UCSD-AML1 (cell line): Measurements from ENCODE around the gene JPH4.

ENCODE experiments used
- DNase-seq: peaks from one replicate; lab custom pipeline; 2025; ENCODE audit not compliant: unreplicated experiment; lab: John Stamatoyannopoulos, UW

JPH4 gene

DNA sequence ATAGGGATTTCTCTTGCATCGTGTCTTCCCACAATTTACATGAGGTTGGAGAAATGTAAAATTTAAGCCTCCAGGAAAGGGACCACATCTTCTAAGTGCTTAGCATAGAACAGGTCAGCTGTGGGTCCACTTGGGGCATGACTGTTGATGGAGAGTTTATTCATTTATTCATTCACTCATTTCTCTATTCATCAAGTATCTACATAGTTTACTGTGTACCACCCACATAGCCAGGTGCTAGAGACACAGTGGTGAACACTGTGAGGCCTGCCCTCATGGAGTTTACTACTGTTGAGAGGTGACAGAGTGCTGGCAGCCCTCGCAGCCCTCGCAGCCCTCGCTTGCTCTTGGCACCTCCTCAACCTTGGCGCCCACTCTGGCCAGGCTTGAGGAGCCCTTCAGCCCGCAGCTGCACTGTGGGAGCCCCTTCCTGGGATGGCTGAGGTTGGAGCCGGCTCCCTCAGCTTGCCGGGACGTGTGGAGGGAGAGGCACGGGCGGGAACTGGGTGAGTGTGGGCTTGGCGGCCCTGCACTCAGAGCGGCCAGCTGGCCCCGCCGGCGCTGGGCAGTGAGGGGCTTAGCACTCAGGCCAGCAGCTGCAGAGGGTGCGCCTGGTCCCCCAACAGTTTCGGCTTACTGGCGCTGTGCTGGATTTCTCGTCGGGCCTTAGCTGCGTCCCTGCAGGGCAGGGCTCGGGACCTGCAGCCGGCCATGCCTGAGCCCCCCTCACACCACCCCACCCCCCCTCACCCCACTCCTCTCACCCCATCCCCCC lies 1.7 kb upstream of the JPH4 start:
- DNase-seq = no peak

DNA sequence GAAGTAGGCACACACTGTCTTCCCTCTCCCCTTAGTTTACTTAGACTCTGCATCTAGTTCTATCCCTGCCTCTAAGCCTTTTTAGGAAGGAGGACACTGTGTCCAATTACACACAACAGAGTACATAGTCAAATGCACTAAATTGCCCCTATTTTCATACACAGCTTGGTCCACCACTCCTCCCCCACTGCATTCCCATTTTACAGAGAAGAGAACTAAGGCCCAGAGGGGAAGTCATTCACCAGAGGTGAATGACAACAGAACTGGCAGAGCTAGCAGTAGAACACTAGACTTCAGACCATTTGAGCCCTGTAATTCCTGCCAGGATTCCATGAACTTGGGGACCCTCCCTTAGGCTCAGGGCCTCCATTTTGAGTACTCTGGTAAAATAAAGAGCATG lies 1.1 kb upstream of the JPH4 start:
- DNase-seq = no peak

DNA sequence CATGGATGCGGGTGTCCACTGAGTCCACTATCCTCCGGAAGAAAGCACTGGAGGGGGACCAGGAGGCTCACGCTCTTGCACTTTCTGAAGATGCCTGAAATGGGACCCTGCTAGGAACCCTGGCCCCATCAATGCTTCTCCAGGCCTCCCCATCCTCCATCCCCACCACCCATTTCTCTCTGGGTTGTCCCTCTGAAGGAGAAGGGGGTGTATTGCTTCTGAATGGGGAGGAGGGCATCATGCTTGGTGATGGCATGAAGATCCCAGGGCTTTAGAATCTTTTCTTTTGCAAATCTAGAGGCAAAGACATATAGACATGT lies 681 bp upstream of the JPH4 start:
- no peak for DNase-seq

DNA sequence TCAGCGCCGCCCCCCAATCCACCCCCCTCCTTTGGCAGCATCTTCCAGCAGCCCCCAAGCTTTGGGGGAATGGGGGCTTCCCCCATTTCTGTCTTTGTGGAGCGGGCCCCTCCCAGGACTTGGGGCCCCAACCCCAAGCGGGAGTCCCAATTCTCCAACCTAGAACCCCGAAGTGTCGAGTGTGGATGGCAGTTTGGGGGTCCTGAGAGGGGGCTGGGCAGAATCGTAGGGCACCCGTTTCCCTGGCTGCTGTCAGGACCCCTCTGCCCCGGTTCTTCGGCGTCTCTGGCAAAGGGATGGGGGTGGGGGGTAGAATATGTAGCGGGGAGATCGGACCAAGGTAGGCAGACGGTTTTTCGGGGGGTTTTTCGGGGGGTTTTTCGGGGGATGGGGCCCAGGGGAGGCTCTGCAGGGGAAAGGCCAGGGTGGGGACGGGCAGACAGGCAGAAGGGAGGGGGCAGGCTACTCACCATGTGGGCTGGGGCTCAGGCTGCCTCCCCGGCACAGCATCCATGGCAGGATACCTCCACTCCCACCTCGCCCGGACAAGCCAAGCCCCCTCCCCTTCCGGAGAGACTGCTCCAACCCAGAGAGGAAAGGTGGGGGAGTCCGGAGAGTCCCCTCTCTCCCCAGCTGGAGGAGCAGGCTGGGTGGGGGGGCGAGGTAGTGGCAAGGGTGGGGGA lies 739 bp downstream of the JPH4 start:
- DNase-seq = no peak

DNA sequence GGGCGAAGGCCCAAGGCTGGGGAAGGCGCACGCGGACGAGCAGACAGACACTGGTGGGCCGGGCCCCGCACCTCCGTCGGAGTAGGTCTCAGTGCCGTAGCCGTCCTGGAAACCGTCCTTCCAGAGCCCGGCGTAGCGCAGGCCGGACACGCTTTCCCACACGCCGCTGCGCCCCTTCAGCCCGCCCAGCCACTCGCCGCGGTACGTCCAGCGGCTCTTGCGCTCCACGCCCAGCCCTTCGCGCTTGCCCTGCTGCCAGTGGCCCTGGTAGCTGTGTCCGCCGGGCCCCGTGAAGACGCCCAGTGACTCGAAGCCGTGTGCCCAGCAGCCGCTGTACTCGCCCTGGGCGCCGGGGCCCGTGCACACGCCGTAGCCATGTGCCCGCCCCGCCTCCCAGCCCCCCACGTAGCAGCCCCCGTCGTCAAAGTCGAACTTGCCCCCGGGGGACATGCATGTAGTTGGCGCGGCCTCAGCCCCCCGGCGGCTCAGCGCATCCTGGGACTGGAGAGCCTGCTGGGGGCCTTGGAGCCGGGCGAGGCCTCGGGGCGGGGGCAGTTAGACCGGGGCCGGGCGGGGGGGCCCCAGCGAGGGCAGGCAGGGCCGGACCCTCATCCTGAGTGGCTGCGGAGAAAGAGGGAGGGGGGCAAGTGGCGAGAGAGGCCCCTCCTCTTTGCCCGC lies 1.4 kb downstream of the JPH4 start:
- DNase-seq = no peak

DNA sequence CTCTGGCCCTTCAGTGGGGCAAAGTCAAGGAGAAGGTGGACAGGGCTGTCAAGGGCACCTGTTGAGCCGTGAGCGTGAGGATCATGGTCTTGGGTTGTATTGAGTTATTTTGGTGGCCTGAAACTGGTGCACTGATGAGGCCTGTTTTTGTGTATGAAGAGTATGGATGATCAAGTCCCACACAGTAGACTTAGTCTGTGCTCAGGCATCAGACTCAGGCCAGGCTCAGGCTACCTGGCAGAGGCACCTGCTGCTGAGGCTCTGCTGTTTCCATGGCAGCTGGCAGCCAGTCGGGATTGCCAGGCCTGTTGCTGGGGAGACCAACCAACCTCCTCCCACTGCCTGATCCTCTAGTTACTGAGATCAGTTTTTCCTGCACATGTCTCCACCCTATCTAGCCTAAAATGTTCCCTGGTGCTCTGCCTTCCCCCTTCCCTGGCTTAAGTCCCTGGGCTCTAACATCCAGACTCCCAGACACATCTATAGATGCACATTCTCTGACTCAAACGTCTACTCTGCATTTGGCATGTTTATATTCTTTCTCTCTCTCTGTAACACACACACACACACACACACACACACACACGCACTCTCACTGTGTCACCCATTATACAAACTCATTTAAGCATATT lies 5.1 kb downstream of the JPH4 start:
- DNase-seq = no peak

DNA sequence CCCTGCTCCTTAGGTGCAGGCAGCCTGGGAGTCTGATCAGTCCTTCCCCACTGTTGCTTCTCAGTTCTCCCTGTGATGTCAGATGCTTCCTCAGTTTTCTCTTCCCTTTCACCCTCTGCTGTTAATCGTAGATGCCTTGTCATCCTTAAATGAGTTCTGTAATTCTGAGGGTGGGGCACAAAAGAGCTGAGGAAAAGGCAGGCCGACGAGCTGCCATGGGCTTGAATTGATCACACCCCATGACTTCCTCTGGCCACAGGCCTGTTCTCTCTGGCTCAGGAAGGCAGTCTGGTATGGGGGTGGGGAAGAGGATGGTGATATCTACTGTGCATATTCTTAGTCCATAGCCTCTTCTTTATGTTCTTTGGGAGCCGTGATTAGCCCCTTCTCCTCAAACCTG lies 5.8 kb downstream of the JPH4 start:
- peak; percentile 76 for DNase-seq

DNA sequence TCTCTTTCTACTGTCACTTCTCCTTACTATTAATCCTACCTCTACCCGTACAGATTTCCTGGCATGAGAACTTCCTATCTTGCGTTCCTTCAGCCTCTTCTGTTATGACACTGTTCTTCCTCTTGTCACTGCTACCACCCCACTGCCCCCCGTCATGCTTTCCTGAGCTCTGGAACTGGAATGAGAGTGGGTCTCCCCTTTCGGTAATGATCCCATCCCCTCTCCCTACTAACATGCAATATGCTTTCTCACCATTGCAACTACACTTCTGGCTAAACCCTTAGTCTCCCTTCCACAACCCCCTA lies 6.1 kb downstream of the JPH4 start:
- no peak for DNase-seq

DNA sequence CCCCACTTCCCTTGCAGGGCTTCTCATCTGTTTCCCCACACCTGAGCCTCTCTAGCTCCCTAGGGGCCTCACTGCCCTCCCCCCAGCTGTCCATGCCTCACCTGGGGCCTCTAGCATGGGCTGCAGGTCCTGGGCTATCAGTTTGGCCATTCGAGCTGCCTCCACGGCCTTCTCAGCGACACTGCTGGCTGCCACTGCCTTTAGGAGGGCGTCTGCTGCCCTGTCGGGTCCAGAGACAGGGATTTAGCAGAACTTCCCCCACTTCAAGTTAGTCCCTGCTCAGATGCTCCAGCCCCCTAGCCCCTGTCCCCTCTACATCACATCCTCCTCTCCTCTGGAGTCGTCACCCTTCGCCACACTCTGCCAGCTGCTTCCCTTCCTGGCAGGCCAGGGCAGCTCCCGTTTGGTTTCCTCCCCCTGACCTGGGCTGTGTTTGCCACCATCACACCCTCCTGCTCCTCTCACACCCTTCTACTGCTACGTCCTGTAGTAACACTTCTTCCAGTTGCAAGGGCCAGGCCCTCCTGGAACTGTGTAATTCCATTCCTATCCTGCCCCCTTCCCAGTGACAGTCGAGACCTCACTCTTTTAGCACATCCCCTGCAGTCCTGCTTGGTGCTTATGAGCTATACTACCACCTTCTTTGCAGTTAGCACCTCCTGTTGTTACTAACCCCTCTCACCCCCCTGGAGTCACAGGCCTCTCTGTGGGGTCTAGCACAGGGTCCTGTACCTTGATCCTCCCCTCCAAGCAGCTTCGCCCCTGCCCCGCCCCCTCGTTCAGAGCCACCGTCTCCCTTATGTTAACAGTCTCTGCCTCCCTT lies 6.7 kb downstream of the JPH4 start:
- peak; percentile 69 for DNase-seq

DNA sequence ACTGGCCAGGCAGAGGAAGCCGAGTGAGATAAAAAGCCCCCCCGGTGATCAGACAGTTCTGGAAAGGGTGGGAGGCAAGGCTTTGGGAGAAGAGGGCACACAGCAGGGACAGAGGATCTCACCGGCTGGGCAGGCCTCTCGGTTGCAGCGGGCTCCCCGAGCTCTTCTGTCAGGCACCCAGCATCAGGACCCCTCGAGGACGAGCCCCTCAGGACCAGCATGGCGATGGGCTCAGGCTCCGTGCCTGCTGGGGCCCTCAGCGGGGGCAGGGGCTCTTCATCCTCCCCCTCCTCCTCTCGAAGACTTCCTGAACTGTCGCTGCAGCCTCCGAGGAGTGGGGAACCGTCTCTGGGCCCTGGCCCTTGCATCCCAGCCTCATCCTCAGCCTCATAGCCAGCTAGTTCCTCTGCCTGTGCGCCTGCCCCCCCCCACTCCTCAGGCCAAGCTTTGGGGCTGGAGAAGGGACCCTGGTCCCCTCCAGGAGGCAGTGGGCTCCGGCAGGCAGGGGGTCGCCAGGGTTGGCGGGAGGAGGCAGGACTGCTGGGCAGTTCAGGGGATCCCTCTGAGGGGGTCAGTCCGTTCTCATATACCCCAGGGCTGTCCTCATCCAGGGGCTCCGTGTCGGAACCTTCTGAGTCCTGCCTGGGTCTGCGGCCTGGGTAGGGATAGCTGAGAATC lies 7.6 kb downstream of the JPH4 start:
- DNase-seq = no peak

DNA sequence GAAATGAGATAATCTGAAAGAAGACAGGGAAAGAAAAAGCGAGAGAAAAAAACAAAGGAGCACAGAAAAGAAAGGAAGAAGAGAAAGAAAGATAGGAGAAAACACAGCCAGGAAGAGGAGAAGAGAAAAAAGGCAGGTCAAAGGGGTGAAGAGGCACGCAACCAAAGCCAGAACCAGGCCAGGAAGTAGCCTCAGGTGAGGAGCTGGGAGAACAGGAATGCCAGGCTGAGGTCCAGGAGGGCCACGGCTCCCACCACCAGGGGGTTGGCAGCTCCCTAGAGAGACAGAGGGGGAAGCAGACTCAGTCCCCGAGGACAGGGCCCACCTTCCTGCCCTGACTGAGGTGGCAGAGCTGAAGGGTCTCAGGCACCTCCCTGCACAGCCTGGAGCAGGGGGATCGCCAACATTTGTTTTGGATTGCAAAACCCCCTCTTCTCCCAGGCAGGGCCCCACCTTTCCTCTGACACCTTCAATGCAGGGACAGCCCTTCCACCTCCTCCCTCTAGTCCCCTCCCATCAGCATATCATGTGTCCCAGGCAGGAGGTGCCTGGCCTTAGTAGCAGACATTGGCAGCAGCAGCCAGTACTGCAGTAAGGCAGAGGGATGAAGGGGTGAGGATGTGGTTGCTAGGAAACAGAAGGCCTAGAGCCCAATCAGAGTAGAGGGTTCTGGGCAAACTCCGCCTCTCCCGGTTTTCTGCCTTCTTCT lies 9.0 kb downstream of the JPH4 start:
- DNase-seq = no peak

DNA sequence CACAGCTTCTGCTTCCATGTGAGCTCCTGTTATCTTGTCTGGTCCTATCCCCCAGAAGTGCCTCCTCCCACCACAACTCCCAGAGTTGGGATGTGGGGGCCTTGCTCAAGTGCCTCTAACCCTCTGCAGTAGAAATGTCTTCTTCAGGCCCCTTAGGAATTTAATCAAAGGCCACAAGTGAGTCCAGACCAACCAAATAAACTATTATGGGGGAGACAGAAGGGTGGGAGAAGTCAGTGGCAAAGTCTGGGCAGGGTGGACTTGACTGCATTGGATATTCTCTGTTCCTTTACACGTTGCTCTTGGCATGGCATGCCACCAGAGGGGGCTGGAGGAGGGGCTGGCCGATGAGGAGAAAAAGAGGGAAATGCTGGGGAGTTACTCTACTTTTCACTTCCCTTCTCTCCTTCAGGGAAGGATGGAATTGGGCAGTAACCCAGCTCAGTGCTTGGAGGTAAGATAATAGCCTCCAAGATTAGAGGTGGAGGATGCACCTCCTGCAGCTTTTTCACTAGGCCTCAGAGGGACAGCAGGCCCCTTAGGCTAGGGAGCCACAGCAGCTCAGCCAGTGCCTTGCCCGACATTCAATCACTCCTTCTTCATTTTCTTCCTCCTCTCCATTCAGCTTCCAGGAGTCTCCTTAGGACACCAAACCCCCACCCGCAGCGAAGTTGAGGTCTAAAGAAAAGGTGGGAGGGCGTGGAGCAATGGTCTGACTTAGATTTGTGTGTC lies 9.8 kb downstream of the JPH4 start:
- DNase-seq = peak; percentile 66

DNA sequence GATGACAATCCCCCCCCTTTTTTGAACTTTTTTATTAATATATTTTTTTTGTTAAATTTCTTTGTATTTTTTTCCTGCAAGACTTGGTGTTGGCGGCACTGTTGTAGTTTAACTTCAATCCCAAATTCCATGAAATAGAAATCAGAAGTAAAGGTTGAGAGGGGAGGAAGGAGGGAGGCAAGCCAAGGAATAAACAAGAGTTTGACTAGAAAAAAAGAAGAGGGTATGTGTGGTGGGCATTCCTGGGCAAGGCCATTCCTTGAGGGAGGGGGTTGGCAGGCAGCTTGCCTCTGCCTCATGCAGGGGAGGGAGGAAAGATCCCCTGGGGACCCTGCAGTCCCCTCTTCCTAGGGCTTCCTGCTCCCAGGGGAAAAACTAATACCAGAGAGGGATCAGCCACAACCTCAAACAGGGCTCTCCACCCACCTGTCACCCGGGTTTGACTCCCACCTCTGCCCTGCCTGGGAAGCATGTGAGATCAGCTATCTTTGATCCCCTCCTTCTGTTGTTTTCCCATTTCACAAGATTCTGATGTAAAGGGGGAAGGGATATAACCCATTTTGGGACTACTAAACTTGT lies 10.5 kb downstream of the JPH4 start:
- DNase-seq = no peak

DNA sequence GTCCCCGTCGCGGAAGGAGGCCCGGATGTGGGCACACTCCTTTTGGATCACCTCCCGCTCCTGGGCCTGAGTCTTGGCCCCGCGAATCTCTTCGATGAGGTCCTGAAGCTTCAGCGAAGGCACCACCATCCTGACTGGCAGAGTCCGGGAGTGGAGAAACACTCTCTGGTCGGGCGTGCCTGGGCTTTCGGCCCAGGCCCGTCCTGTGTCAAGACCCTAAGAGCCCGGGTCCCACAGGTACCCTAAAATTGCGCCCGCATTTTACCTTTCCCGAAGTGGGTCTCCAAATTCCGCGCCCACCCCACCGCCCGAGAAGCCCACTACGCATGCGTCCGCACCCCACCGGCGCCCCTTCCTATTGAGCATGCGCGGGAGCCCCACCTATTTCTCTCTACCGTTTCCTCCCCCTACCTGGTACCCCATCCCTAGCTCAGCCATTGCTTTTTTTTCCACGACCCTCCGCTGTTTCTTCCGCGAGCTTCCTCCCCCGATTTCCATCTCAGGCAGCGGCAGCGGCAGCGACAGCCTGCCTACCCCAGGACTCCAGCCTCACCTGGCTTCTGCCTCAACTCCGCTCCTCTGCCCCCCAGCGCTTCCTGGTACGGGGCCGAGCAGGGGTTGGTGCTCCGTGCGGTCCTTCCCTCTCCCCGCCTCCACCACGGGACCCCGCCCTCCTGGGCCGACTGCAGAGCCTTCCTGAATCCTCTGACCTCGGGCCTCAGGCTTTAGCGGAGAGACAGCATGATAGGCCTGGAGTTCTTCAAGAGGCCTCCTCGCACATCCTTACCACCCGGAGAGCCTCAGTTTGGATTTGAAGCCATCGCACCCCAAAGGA lies 11.2 kb downstream of the JPH4 start, which contains the start of gene AP1G2:
AP1G2 (minus strand) TSS at position 606 of the 835 bp plus-strand sequence; CDS start at position 129, 477 bp downstream.
- peak; percentile 92 for DNase-seq

DNA sequence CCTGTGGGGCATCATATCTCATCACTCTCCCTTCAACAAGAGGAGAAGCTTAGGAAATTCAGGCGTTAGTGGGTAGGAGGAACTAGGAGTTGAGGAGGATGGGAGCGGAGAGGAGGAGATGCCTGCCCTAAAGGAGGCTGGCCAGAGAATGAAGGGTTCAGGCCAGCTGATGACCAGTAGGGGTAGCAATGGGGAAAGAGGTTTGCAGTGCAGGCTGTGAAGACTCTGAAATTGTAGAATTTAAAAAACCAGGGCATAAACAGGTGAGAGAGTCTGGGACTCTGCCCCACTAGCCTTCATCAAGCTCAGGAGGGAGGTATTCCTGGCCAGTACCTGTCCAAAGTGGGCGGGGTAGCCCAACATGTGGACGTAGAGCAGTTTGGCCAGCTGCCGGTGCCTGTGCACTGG lies 11.8 kb downstream of the JPH4 start:
- no peak for DNase-seq

DNA sequence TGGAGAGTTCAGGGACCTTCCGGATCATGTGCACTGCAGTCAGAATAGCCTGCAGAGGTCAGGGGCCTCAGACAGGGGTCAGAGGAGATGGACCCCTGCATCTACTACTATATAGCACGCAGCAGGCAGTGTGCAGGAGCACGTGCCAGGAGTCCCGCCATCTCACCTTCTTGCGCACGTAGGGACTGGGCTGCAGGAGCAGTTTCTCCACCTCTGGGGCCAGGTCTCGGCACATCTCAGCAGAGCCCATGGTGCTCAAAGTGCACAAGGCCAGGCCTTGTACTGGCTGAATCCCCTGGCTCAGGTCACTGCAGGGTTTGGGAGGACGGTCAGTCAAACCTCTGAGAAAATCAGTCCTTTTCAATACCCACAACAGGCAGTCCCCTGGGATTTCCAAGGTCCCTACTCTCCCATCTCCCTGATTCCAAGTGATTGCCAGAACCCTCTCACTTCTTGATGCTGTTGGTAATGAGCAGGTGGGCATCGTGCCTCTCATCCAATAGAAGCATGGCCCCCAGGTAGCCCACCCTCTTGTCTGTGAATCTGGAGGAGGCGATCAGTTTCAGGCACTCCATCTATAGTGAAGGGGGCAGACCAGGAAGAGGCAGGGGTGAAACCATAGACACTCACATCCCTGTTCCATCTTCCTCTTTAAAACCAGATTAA lies 12.3 kb downstream of the JPH4 start:
- no peak for DNase-seq

DNA sequence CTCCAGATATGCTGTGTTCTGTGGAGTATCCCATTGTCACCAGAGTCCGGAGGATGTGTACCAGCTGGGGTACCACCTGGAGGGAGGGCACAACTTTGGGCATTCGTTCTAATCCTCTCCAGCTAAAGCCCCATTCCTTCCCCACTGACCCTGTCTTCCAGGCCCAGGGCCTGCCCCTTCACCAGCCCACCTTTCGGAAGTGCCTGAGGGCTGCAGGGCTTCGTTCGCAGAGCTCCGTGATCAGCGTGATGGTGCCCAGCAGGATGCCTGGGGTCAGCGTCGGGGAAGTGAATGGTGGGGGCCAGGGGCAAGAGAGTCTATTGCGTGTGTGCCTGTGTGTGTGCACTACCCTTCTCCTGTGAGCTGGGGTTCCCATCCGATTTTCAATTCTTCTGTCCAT lies 13.0 kb downstream of the JPH4 start:
- DNase-seq = no peak
